ENCODE data around the gene OST4. TPM values are rescaled to one million over a fixed set of nuclear protein-coding genes. Genes with fewer than 3 reads are reported as not detected.
A peak's percentile ranks its signal among the peaks of the same experiment; 100 is the strongest.

The OST4 gene
- total RNA-seq, 1 donor from 2014 or later = 275 TPM

DNA sequence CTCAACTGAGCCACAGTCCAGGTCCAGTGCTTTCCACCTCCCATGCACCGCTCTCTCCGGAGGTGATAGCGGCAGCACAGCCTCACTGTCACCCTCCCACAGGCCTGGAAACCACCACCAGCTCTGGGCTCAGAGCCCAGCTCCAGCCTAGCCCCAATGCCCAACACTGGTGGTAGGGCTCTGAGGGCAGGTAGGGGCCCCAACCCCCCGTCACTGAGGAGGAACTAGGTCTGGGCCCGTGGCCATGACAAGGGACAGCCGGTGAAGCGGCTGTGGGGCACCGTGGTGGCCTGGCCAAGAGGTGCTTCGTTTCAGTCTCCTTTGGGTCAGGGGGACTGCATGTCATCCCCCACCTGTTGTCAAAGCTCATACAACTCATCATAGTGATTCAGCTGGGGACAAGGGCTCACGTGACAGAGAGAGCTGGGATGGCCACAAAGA, 44.2 kb downstream of the OST4 start:
- peak; percentile 68 for DNase-seq (ENCODE audit: low spot score)

GRCh38 chr2:27025861-27026851, 45.3 kb downstream of the OST4 start:
- peak; percentile 87 for DNase-seq (ENCODE audit: low spot score)

DNA sequence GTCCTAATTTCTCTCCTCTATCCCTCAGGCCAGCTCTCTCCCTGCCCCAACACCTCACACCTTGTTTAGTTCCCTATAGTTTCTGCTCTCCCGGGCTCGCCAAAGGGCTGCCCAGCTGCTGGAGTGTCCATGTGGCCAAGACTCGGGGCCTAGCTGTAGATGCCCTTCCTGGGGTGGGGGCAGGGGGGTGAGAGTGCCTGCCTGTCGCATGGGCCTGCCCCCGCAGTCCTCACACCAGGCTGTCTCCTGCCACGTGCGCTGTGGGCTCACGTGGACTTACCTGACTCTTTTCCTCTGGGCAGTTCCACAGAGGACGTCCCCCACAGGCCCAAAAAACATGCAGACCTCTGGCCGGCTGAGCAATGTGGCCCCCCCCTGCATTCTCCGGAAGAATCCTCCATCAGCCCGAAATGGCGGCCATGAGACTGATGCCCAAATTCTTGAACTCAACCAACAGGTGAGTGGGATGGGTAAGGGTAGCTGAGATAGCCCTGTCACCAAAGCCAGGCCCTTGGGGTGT, 46.1 kb downstream of the OST4 start:
- DNase-seq (ENCODE audit: low spot score) = peak; percentile 81

GRCh38 chr2:27024812-27025211, 46.6 kb downstream of the OST4 start:
- peak; percentile 82 for DNase-seq (ENCODE audit: low spot score)

- peak; percentile 87 for DNase-seq (ENCODE audit: low spot score)
Observed at GRCh38 chr2:27024188-27024587, 47.3 kb downstream of the OST4 start.

DNA sequence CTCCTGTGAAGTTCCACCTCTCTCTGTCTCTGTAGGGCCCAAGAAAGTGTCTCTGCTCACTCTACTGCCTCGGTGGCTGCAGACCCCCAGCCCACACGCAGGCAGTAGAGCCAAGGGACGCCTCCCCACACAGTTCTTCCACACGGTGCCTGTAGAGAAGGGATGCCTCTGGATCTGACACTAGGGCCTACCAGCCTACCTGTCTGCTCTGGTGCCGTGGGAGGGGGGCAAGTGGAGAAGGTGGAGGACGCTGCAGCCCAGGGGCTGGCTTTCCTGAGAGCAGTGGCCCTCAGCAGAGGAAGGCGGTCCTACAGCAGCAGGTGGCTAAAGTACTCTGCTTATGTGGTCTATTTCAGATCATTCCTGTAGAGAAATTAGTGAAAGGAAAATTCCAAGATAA, 47.7 kb downstream of the OST4 start:
- DNase-seq (ENCODE audit: low spot score) = peak; percentile 55

DNA sequence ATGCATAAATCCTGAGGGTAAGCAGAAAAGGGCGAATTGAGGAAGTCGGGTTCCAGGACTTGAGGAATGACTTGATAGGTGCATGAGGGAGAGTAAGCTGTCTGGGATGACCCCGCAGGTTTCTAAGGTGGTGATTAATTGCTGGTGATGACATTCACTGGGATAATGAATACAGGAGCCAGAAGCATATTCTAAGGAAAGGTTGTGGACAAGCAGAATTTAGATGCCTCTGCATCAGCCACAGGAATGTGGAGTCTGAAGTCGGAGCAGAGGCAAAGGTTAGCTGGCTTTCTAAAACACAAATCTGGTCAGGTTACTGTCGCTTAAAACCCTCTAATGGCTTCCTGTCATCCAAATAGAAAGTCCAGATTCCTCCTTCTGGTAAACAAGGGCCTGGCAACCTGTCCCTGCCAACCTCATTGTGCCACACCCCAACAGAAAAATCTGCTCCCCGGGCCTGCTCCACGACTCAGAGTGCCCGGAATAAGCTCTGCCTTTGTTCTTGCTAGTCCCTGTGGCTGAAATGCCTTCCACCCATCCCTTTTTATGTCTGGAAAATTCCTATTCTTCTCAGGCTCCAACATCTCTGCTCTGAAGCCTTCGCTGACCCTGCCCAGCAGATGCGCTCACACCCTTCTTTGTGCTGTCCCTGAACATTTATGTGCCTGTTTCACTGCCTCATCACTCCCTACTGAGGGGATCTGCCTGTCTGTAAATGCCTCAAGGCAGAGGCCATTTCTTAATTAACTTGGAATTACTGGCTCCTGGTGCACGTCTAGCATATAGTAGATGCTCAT, 50.0 kb downstream of the OST4 start:
- no peak for DNase-seq (ENCODE audit: low spot score)

Other genes starting within 250 kb of the OST4 start
- not detected for gene DPYSL5, start 223.5 kb downstream of the OST4 start, total RNA-seq
- gene MAPRE3, start 101.0 kb downstream of the OST4 start, total RNA-seq = 65.2 TPM
- 148 TPM for gene TMEM214, start 38.7 kb downstream of the OST4 start, total RNA-seq
- 20.3 TPM for gene AGBL5, start 20.0 kb downstream of the OST4 start, total RNA-seq
- gene EMILIN1, start 7.0 kb upstream of the OST4 start, total RNA-seq = 77.4 TPM
- 4.7 TPM for gene KHK, start 15.1 kb upstream of the OST4 start, total RNA-seq
- gene CGREF1, start 47.5 kb upstream of the OST4 start, total RNA-seq = 11.0 TPM
- gene ABHD1, start 52.2 kb upstream of the OST4 start, total RNA-seq = not detected
- gene PREB, start 63.0 kb upstream of the OST4 start, total RNA-seq = 76.5 TPM
- gene PRR30, start 67.8 kb upstream of the OST4 start, total RNA-seq = not detected
- 0.48 TPM for gene TCF23, start 77.3 kb upstream of the OST4 start, total RNA-seq
- gene ATRAID, start 140.4 kb upstream of the OST4 start, total RNA-seq = 88.3 TPM
- 79.3 TPM for gene SLC5A6, start 140.6 kb upstream of the OST4 start, total RNA-seq
- 26.0 TPM for gene CAD, start 145.7 kb upstream of the OST4 start, total RNA-seq
- gene SLC30A3, start 191.4 kb upstream of the OST4 start, total RNA-seq = not detected
- gene DNAJC5G, start 203.8 kb upstream of the OST4 start, total RNA-seq = not detected
- not detected for gene TRIM54, start 210.8 kb upstream of the OST4 start, total RNA-seq
- gene UCN, start 236.8 kb upstream of the OST4 start, total RNA-seq = 1.0 TPM